ENCODE data around the gene EPN2. TPM values are rescaled to one million over a fixed set of nuclear protein-coding genes. Genes with fewer than 3 reads are reported as not detected.

EPN2 gene
- total and polyA plus RNA-seq, 2 experiments from 2014 or later = 19.0 to 35.9 TPM

DNA sequence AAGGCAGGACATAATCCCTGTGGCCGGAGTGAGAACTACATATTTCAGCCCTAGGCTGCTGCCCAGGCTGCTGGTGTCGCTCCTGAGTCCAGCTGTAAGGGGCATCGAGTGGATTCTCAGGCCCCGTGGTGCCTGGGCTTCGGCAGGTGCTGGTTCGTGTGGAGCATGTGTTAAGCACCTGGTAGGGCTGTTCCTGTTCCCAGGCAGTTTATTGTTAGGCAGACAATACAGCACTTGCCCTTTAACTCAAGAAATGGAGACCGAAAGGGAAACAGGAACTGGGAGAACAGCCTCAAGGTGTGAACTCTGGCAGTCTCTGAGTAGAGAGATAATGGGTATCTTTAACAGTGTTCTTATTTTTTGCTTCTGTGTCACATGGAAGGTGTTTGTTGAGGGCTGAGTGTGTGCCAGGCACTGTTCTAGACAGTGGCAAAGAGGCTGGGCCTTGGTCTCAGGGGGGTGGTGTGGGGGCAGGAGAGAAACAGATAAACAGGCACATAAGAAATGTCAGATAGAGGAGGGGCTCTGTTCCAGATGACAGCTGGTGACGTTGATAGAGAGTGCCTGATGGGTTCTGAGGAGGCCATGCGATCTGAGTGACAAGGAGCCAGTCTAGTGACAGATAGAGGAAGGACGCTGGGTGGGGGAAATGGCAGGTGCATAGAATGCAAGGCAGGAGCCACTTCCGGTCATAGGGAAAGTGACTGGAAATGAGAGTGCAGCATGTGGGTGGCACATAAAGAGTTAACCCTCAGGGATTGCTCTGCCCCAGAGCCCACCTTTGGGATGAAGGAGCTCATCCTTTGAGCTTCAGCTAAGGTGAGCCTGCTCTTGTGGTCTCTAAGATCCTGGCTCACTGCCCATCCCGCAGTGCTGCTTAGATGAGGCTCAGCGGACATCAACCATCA, 33.8 kb downstream of the EPN2 start:
- H3K27me3 ChIP-seq = no peaks in the 10 kb centered on the region
- WGBS (ENCODE audit: low lambda C conversion rate, missing lambda C conversion rate) = 87% methylated on average over 13 of the region's 13 CpGs
- no peak overlapping the region for H3K27ac ChIP-seq
- H3K79me2 ChIP-seq = peaks cover 93% of the 10 kb centered on the region
- H3K36me3 ChIP-seq (replicated peaks; ENCODE audit: insufficient read depth, low read depth) = no peaks in the 10 kb centered on the region
- no peaks in the 10 kb centered on the region for H3K9me3 ChIP-seq (ENCODE audit: low read depth)
- peaks cover 18% of the 10 kb centered on the region for H4K20me1 ChIP-seq (ENCODE audit: insufficient read depth, poor library complexity, severe bottlenecking)
- no peak overlapping the region for H3K4me2 ChIP-seq
- H3K9me2 ChIP-seq (replicated peaks; ENCODE audit: insufficient read depth) = no peaks in the 10 kb centered on the region
- TF ChIP-seq EZH2phosphoT487 (IDR thresholded peaks at IDR 0.05; ENCODE audit: low read depth, severe bottlenecking, unreplicated experiment) (no peak), EZH2 (IDR thresholded peaks at IDR 0.05; ENCODE audit: borderline replicate concordance) (no peak)
- TF ChIP-seq, protein P1, sequence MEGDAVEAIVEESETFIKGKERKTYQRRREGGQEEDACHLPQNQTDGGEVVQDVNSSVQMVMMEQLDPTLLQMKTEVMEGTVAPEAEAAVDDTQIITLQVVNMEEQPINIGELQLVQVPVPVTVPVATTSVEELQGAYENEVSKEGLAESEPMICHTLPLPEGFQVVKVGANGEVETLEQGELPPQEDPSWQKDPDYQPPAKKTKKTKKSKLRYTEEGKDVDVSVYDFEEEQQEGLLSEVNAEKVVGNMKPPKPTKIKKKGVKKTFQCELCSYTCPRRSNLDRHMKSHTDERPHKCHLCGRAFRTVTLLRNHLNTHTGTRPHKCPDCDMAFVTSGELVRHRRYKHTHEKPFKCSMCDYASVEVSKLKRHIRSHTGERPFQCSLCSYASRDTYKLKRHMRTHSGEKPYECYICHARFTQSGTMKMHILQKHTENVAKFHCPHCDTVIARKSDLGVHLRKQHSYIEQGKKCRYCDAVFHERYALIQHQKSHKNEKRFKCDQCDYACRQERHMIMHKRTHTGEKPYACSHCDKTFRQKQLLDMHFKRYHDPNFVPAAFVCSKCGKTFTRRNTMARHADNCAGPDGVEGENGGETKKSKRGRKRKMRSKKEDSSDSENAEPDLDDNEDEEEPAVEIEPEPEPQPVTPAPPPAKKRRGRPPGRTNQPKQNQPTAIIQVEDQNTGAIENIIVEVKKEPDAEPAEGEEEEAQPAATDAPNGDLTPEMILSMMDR (IDR thresholded peaks at IDR 0.05; ENCODE audit: poor library complexity) = no peak
- peaks cover 4% of the 10 kb centered on the region for H3K4me1 ChIP-seq (ENCODE audit: insufficient read depth)
- H3K4me3 ChIP-seq = no peak overlapping the region
- DNase-seq (ENCODE audit: low spot score) = no peak
- no peak overlapping the region for H2AFZ ChIP-seq

DNA sequence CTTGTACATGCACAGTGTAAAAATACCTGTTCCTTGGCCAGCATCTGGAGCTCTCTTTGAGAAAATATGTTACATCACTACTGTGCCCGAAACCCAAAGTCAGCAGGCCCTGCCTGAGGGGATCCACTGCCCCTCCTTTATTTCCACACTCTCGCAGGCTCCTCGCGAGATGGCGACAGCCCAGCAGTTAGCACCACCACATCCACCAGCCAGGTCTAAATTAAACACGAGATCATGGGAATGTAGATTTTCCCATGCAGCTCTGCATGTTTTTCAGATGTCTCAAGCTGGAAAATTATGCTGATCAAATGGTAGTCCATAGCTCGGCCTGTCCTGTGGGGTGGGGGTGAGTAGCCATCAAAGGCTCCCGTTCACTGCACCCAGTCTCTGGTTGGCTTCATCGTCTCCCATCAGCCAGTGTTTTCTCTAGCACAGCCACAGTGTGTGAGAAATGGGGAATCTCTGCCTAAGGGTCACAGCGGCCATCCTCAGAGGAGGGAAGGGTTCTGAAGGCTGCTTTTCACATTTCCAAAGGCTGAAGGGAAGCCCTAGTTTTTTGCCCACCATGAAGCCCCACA, 34.7 kb downstream of the EPN2 start:
- peaks cover 4% of the 10 kb centered on the region for H3K4me1 ChIP-seq (ENCODE audit: insufficient read depth)

DNA sequence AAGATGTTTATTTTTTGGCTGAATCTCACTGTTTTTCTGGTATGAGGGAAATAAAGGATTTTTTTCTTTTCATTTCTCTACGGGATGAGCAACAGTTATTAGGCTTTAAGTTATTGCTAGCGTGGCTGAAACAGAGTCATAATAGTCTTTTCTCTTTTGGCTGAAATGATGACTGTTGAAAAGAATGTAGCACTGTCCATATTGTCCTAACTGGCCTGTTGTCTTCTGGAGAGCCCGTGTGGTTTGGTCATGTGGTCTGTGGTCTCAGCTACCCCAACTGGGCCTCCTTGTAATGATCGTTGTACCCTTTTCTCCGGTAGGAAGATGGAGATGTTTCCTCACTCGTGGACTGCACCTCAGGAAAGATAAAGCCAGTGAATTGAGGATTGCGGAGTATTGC, 36.6 kb downstream of the EPN2 start:
- Histone ChIP-seq H3K4me3 (no peak overlapping the region), H4K20me1 (ENCODE audit: insufficient read depth, poor library complexity, severe bottlenecking) (peaks cover 18% of the 10 kb centered on the region), H2AFZ (no peak overlapping the region), H3K36me3 (replicated peaks; ENCODE audit: insufficient read depth, low read depth) (no peaks in the 10 kb centered on the region), H3K4me1 (ENCODE audit: insufficient read depth) (peaks cover 2% of the 10 kb centered on the region), H3K27ac (no peak overlapping the region), H3K27me3 (no peaks in the 10 kb centered on the region), H3K79me2 (peaks cover 88% of the 10 kb centered on the region), H3K4me2 (no peak overlapping the region), H3K9me2 (replicated peaks; ENCODE audit: insufficient read depth) (no peaks in the 10 kb centered on the region), H3K9me3 (ENCODE audit: low read depth) (no peaks in the 10 kb centered on the region)
- WGBS (ENCODE audit: low lambda C conversion rate, missing lambda C conversion rate) = 88% methylated on average over 7 of the region's 7 CpGs
- DNase-seq (ENCODE audit: low spot score) = no peak
- TF ChIP-seq EZH2 (IDR thresholded peaks at IDR 0.05; ENCODE audit: borderline replicate concordance) (no peak), EZH2phosphoT487 (IDR thresholded peaks at IDR 0.05; ENCODE audit: low read depth, severe bottlenecking, unreplicated experiment) (no peak)
- TF ChIP-seq, protein P1 (IDR thresholded peaks at IDR 0.05; ENCODE audit: poor library complexity) = no peak

More for the DNA sequence above, 34.7 kb downstream of the EPN2 start:
- WGBS (ENCODE audit: low lambda C conversion rate, missing lambda C conversion rate) = 97% methylated on average over 10 of the region's 10 CpGs
- Histone ChIP-seq H3K36me3 (replicated peaks; ENCODE audit: insufficient read depth, low read depth) (no peaks in the 10 kb centered on the region), H3K9me3 (ENCODE audit: low read depth) (no peaks in the 10 kb centered on the region), H3K9me2 (replicated peaks; ENCODE audit: insufficient read depth) (no peaks in the 10 kb centered on the region), H3K4me3 (no peak overlapping the region), H3K4me2 (no peak overlapping the region), H4K20me1 (ENCODE audit: insufficient read depth, poor library complexity, severe bottlenecking) (peaks cover 18% of the 10 kb centered on the region), H2AFZ (no peak overlapping the region), H3K79me2 (peaks cover 92% of the 10 kb centered on the region), H3K27ac (no peak overlapping the region), H3K27me3 (no peaks in the 10 kb centered on the region)
- no peak for DNase-seq (ENCODE audit: low spot score)
- TF ChIP-seq, protein P1 (IDR thresholded peaks at IDR 0.05; ENCODE audit: poor library complexity) = no peak
- TF ChIP-seq EZH2 (IDR thresholded peaks at IDR 0.05; ENCODE audit: borderline replicate concordance) (no peak), EZH2phosphoT487 (IDR thresholded peaks at IDR 0.05; ENCODE audit: low read depth, severe bottlenecking, unreplicated experiment) (no peak)

Measured in hepatocyte (in vitro differentiated cells).